GDM1 (cell line): Measurements from ENCODE around the gene MAML2.

ENCODE experiments used
- DNase-seq: peaks from one replicate; lab custom pipeline; 2025; lab: John Stamatoyannopoulos, UW

The MAML2 gene

GRCh38 chr11:95964281-95964680 is 378.7 kb downstream of the MAML2 start:
- DNase-seq: no peak

DNA sequence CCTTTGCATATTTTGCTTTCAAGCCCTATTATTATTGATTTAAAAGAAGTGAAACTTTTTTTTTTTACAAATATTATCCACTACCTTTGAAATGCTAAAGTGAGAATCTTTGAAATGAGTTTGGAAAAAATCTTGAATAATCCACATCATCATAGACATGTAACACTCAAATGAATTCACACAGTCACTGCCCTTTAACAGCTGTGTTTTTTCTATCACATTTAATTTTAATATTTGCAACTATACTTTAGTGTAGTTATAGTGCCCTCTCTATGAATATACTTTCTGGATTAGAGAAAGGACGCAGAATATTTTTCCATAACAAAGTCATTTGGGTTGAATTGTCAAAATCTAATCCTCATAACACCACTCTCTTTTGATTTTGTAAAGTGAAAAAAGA is 381.2 kb downstream of the MAML2 start:
- DNase-seq: no peak

DNA sequence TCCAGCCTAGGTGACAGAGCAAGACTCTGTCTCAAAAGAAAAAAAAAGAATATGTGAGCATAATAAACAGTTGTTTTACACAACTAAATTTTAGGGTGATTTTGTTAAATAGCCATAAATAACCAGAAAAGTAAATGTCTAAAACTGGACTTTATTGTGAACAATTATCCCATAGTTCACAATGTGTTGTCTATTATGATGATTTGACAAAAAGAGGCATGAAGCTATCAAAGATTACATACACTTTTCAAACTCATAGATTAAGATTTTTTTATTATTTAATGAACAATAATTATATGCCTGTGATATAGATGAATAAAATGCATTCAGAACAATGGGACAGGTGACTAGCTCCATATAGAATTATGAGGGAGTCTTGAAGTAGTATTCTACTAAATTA is 392.1 kb downstream of the MAML2 start:
- no peak for DNase-seq

DNA sequence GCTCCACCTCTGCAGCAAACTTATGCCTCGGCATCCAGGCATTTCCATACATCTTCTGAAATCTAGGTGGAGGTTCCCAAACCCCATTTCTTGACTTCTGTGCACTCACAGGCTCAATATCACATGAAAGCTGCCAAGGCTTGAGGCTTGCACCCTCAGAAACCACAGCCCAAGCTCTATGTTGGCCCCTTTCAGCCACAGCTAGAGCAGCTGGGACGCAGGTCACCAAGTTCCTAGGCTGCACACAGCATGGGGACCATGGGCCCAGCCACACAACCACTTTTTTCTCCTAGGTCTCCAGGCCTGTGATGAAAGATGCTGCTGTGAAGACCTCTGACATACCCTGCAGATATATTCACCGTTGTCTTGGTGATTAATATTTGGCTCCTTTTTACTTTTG is 394.4 kb downstream of the MAML2 start:
- DNase-seq: no peak

DNA sequence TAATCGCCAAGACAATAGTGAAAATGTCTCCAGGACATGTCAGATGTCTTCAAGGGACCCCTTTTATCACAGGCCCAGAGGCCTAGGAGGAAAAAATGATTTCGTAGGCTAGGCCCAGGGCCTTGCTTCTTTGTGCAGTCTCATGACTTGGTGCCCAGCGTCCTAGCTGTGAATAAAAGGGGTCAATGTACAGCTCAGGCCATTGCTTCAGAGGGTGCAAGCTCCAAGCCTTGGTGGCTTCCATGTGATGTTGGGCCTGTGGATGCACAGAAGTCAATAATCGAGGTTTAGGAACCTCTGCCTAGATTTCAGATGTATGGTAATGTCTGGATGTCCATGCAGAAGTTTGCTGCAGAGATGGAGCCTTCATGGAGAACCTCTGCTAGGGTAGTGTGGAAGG is 398.4 kb downstream of the MAML2 start:
- DNase-seq: no peak

- no peak for DNase-seq
Measured at GRCh38 chr11:95943546-95943945, 399.4 kb downstream of the MAML2 start.

GRCh38 chr11:95939091-95939490 is 403.9 kb downstream of the MAML2 start:
- no peak for DNase-seq

DNA sequence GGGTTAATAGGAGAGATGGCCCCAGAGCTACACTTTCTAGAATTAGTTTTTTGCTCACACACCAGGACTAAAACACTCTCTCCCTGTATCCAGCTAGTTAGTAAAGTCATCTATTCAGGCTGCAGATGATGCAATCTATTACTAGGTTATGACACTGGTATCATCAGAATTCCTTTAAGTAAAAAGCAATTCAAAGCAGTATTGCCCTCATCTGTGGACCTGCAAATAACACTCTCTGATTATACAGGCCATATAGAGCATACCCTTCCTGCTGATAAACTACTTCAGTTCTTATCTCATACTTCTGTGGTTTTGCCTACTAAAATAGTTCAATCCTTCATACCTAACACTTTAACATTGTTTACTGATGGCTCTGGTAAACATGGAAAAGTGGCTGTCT is 405.6 kb downstream of the MAML2 start:
- DNase-seq: no peak

DNA sequence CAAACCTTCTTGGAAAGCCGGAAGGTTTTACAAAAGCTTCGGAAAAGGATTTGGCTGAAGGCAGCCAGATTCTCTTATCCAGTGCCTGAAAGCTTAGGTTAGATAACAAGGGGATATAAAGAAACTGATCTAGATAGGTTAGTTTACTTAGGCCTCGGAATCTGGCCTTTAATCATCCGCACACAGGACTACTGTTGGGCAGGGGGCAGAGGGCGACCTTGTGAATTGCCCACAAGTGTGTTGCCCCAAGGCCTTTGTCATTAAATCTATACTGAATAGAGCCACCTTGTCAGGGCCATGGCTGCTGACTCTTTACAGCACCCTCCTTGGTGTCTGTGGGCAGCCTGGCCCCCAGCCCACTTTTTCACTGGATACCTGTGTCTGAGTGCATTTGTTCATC is 409.4 kb downstream of the MAML2 start:
- DNase-seq: no peak

DNA sequence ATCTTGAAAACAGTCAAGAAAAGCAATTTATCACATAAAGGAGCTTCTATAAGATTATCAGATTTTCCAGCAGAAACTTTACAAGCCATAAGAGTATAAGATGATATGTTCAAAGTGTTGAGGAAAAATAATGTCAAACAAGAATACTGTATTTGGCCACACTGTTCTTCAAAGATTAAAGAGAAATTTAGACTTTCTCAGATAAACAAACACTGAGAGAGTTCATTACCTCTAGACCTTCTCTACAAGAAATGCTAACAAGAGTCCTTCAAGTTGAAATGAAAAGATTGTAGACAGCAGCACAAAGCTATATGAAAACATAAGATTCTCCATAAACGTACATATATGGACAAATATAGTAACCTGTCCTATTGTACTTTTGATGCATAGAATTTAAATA is 411.1 kb downstream of the MAML2 start:
- no peak for DNase-seq

DNA sequence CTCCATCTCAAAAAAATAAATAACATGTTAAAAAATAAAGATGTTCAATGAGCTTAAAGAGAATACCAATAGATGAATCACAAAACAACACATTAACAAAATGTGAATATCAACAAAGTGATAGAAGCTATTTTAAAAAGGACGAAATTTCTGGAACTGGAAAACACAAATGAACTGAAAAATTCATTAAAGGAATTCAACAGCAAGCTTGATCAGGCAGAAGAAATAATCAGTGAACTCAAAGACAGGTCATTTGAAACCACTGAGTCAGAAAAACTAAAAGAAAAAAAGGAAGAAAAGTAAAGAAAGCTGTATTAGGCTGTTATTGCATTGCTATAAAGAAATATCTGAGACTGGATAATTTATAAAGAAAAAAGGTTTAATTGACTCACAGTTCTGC is 412.0 kb downstream of the MAML2 start:
- DNase-seq: no peak

DNA sequence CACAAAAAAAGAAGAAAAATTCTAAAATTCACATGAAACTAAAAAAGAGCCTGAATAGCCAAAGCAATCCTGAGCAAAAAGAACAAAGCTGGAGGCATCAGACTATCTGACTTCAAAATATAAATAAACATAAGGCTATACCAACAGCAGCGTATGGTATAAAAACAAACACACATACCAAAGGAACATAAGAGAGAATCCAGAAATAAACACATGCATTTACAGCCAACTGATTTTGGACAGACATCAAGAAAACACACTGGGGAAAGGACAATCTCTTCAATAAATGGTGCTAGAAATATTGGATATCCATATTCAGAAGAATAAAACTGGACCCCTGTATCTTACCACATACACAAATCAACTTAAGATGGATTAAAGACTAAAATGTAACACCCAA is 416.3 kb downstream of the MAML2 start:
- no peak for DNase-seq
